Activated CD4-positive, alpha-beta memory T cell treated with anti-CD3 and anti-CD28 coated beads, Interleukin-2, amount 10 ng/mL, durations not matched to agents 7 days and 5 days (primary cell): ENCODE data around the gene OR51V1. TPM values are rescaled to one million over a fixed set of nuclear protein-coding genes. Genes with fewer than 3 reads are reported as not detected.

Experiments
- CTCF ChIA-PET: fragments of 350-600 bp; sonication (Branson Sonifier 250); formaldehyde crosslinking; loops from one replicate; lab custom pipeline; 2021; ENCODE audit warnings: antibody characterized with exemption, inconsistent platforms; lab: Charles Lee
- POLR2A ChIA-PET: fragments of 350-600 bp; sonication (Branson Sonifier 250); formaldehyde crosslinking; loops from one replicate; lab custom pipeline; 2021; ENCODE audit warnings: antibody characterized with exemption; lab: Charles Lee
- DNase-seq: peaks from one replicate; pipeline ENCODE4 v3.0.0-alpha.2; 2020
- H3K27ac Mint-ChIP-seq: one replicate; pipeline ENCODE4 v1.8.0; 2021; ENCODE audit warnings: mild to moderate bottlenecking, mixed read lengths
- H3K27me3 Mint-ChIP-seq: one replicate; pipeline ENCODE4 v1.8.0; 2021; ENCODE audit warnings: mixed read lengths
- H3K36me3 Mint-ChIP-seq: one replicate; pipeline ENCODE4 v1.8.0; 2021; ENCODE audit warnings: low read depth, mixed read lengths
- H3K4me1 Mint-ChIP-seq: one replicate; pipeline ENCODE4 v1.8.0; 2021; ENCODE audit warnings: mixed read lengths
- H3K4me3 Mint-ChIP-seq: one replicate; pipeline ENCODE4 v1.8.0; 2021; ENCODE audit warnings: mild to moderate bottlenecking, mixed read lengths
- H3K9me3 Mint-ChIP-seq: one replicate; pipeline ENCODE4 v1.8.0; 2021; ENCODE audit warnings: mixed read lengths
- total RNA-seq, 2 experiments: library from RNA; stranded (reverse); gene quantifications; one replicate each; pipeline ENCODE4 v1.2.3, GENCODE V29; 2021

Gene OR51V1
- total RNA-seq, 2 experiments from 2014 or later = not detected

DNA sequence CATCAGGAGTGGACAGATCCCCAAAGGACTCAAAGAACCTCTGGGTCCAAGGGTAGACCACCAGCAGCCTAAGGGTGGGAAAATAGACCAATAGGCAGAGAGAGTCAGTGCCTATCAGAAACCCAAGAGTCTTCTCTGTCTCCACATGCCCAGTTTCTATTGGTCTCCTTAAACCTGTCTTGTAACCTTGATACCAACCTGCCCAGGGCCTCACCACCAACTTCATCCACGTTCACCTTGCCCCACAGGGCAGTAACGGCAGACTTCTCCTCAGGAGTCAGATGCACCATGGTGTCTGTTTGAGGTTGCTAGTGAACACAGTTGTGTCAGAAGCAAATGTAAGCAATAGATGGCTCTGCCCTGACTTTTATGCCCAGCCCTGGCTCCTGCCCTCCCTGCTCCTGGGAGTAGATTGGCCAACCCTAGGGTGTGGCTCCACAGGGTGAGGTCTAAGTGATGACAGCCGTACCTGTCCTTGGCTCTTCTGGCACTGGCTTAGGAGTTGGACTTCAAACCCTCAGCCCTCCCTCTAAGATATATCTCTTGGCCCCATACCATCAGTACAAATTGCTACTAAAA is 26.3 kb upstream of the OR51V1 start, which contains the start of gene HBB:
Gene HBB (minus strand): TSS at position 340 of the 579 bp plus-strand sequence. CDS start 50 bp downstream, at position 290.
- H3K36me3 Mint-ChIP-seq = no peaks in the 10 kb centered on the region
- H3K9me3 Mint-ChIP-seq = no peaks in the 10 kb centered on the region
- no peak for DNase-seq
- ChIA-PET POLR2A (no interaction called here), CTCF (no interaction called here)
- H3K27ac Mint-ChIP-seq = no peak within 1 kb of the TSS
- H3K27me3 Mint-ChIP-seq = no peaks in the 10 kb centered on the region
- H3K4me1 Mint-ChIP-seq = no peaks in the 10 kb centered on the region
- no peak within 1 kb of the TSS for H3K4me3 Mint-ChIP-seq

DNA sequence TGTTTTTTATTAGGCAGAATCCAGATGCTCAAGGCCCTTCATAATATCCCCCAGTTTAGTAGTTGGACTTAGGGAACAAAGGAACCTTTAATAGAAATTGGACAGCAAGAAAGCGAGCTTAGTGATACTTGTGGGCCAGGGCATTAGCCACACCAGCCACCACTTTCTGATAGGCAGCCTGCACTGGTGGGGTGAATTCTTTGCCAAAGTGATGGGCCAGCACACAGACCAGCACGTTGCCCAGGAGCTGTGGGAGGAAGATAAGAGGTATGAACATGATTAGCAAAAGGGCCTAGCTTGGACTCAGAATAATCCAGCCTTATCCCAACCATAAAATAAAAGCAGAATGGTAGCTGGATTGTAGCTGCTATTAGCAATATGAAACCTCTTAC is 25.0 kb upstream of the OR51V1 start:
- H3K27ac Mint-ChIP-seq = no peak overlapping the region
- no peaks in the 10 kb centered on the region for H3K36me3 Mint-ChIP-seq
- DNase-seq = no peak
- H3K27me3 Mint-ChIP-seq = no peaks in the 10 kb centered on the region
- ChIA-PET POLR2A (no interaction called here), CTCF (no interaction called here)
- H3K9me3 Mint-ChIP-seq = no peaks in the 10 kb centered on the region
- H3K4me3 Mint-ChIP-seq = no peak overlapping the region
- no peaks in the 10 kb centered on the region for H3K4me1 Mint-ChIP-seq

DNA sequence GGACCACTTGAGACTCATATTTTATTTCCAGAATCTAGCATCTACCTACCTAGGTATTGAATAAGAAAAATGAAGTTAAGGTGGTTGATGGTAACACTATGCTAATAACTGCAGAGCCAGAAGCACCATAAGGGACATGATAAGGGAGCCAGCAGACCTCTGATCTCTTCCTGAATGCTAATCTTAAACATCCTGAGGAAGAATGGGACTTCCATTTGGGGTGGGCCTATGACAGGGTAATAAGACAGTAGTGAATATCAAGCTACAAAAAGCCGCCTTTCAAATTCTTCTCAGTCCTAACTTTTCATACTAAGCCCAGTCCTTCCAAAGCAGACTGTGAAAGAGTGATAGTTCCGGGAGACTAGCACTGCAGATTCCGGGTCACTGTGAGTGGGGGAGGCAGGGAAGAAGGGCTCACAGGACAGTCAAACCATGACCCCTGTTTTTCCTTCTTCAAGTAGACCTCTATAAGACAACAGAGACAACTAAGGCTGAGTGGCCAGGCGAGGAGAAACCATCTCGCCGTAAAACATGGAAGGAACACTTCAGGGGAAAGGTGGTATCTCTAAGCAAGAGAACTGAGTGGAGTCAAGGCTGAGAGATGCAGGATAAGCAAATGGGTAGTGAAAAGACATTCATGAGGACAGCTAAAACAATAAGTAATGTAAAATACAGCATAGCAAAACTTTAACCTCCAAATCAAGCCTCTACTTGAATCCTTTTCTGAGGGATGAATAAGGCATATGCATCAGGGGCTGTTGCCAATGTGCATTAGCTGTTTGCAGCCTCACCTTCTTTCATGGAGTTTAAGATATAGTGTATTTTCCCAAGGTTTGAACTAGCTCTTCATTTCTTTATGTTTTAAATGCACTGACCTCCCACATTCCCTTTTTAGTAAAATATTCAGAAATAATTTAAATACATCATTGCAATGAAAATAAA is 24.3 kb upstream of the OR51V1 start:
- no peak overlapping the region for H3K27ac Mint-ChIP-seq
- no peaks in the 10 kb centered on the region for H3K36me3 Mint-ChIP-seq
- no peak overlapping the region for H3K4me3 Mint-ChIP-seq
- H3K4me1 Mint-ChIP-seq = no peaks in the 10 kb centered on the region
- H3K9me3 Mint-ChIP-seq = no peaks in the 10 kb centered on the region
- POLR2A ChIA-PET = no interaction called here
- CTCF ChIA-PET = no interaction called here
- H3K27me3 Mint-ChIP-seq = no peaks in the 10 kb centered on the region
- DNase-seq = no peak

DNA sequence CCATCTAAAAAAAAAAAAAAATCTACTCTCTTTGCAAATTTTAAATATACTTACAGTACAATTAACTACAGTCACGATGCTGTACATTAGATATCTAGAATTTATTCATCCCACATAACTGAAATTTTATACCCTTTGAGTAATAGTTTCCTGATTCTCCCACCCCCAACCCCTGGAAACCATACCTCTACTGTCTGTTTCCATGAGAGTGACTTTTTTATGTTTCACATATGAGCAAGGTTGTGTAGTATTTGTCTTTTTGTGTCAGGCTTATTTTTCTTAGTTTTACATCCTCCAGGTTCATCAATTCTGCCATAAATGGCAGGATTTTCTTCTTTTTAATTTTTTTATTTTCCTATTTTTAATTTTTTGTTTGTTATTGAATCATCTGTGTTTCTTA is 23.2 kb upstream of the OR51V1 start:
- ChIA-PET POLR2A (no interaction called here), CTCF (no interaction called here)
- H3K27me3 Mint-ChIP-seq = no peaks in the 10 kb centered on the region
- H3K9me3 Mint-ChIP-seq = no peaks in the 10 kb centered on the region
- no peak overlapping the region for H3K27ac Mint-ChIP-seq
- no peaks in the 10 kb centered on the region for H3K36me3 Mint-ChIP-seq
- H3K4me1 Mint-ChIP-seq = no peaks in the 10 kb centered on the region
- H3K4me3 Mint-ChIP-seq = no peak overlapping the region
- no peak for DNase-seq

DNA sequence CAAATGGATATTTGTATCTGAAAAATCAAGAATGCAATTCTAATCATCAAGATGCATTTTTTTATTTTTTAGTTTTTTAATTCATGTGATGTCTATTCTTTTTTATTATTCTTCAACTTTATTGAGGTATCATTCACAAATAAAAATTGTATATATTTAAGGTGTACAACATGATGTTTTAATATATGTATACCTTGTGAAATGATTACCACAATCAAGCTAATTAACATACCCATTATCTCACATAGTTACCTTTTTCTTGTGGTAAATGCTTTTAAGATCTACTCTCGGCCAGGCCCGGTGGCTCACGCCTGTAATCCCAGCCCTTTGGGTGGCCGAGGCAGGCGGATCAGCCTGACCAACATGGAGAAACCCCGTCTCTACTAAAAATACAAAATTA is 22.7 kb upstream of the OR51V1 start:
- POLR2A ChIA-PET = no interaction called here
- Mint-ChIP-seq H3K27ac (no peak overlapping the region), H3K27me3 (no peaks in the 10 kb centered on the region), H3K4me3 (no peak overlapping the region), H3K9me3 (no peaks in the 10 kb centered on the region), H3K36me3 (no peaks in the 10 kb centered on the region), H3K4me1 (no peaks in the 10 kb centered on the region)
- CTCF ChIA-PET = no interaction called here
- DNase-seq = no peak

DNA sequence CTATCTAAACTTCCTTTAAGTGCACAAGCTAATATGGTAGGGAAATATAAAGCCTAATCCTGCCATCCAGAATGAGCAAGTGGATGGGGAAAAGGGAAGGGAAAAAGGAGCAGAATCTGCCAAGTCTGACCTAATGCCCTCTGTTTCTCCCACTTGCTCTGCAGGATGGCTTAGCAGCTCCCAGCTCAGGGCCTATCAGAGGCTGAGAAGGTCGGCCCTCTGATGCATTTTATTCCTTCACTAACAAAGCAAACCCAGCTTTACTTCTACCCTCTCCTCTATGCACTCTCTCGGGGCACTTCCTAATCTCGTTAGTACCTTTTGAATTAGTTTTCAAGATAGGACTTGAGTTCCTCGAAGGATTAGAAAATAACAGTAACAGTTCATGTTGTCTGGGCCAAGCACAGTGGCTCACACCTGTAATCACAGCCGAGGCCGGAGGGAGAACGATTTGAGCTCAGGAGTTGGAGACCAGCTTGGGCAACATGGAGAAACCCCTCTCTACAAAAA is 9.9 kb upstream of the OR51V1 start:
- Mint-ChIP-seq H3K4me3 (no peak overlapping the region), H3K9me3 (no peaks in the 10 kb centered on the region), H3K4me1 (no peaks in the 10 kb centered on the region), H3K27ac (no peak overlapping the region), H3K36me3 (no peaks in the 10 kb centered on the region), H3K27me3 (no peaks in the 10 kb centered on the region)
- ChIA-PET CTCF (no interaction called here), POLR2A (no interaction called here)
- DNase-seq = no peak

DNA sequence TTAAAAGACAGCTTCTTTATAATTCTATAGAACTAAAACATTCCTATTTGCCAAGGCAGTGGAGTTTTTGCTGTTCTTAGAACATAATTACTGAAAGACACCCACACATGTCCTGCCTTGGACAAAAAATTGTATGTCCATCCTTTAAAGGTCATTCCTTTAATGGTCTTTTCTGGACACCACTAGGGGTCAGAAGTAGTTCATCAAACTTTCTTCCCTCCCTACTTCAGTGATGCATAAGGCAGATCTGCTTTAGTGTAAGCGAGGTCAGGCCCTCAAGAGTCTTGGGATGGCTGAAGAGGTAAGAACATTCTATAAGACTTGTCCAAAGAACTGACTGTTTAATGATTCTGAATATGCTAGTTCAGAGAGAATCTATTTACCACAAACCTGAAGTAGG is 4.3 kb upstream of the OR51V1 start:
- Mint-ChIP-seq H3K27me3 (no peaks in the 10 kb centered on the region), H3K4me3 (no peak overlapping the region), H3K36me3 (no peaks in the 10 kb centered on the region), H3K4me1 (no peaks in the 10 kb centered on the region), H3K27ac (no peak overlapping the region), H3K9me3 (no peaks in the 10 kb centered on the region)
- POLR2A ChIA-PET = no interaction called here
- no peak for DNase-seq
- CTCF ChIA-PET = interaction anchor here (0.7 to 0.8 kb wide), 2 partner anchors 86 to 93 kb away, joined by 3 read pairs; no protein-coding TSS in a partner anchor

DNA sequence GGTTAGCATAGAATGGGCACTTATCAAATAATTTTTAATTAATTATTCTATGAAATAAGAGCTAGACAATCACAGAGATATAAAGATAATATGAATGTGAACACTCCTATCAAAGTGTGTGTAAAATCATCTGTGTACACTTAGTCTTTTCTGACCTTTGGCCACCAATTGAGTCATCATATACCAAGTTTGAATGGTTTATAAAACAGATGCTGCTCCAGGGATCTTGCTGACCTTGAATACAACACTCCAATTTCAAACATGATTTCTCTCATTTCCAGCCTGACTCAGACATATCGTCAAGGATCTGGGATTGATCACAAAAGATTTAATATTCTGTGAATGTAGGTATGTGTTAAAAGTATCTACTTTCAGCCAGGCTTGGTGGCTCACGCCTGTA is 2.9 kb upstream of the OR51V1 start:
- ChIA-PET POLR2A (no interaction called here), CTCF (no interaction called here)
- Mint-ChIP-seq H3K36me3 (no peaks in the 10 kb centered on the region), H3K4me3 (no peak overlapping the region), H3K9me3 (no peaks in the 10 kb centered on the region), H3K27ac (no peak overlapping the region), H3K27me3 (no peaks in the 10 kb centered on the region), H3K4me1 (no peaks in the 10 kb centered on the region)
- DNase-seq = no peak

DNA sequence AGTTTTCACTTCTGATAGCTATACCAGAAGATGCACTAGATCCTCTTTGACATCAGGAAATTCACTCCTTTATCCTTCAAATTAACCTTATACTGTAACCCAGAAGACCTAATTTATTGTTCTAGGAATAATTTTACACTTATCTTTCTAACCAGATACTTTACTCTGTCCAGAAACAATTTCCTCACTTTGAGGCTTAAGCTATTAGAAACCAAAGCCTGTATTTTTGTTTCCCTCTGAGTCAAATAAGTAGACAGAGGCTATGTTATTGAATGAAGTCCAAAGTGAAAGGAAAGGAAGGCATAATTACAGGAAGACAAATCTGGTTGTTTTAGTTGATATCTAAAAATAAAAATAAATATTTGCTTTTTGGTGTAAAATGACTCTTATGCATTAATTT is 2.2 kb downstream of the OR51V1 start:
- DNase-seq = no peak
- no peaks in the 10 kb centered on the region for H3K9me3 Mint-ChIP-seq
- ChIA-PET CTCF (no interaction called here), POLR2A (no interaction called here)
- H3K4me3 Mint-ChIP-seq = no peak overlapping the region
- H3K36me3 Mint-ChIP-seq = no peaks in the 10 kb centered on the region
- no peaks in the 10 kb centered on the region for H3K27me3 Mint-ChIP-seq
- no peaks in the 10 kb centered on the region for H3K4me1 Mint-ChIP-seq
- no peak overlapping the region for H3K27ac Mint-ChIP-seq

DNA sequence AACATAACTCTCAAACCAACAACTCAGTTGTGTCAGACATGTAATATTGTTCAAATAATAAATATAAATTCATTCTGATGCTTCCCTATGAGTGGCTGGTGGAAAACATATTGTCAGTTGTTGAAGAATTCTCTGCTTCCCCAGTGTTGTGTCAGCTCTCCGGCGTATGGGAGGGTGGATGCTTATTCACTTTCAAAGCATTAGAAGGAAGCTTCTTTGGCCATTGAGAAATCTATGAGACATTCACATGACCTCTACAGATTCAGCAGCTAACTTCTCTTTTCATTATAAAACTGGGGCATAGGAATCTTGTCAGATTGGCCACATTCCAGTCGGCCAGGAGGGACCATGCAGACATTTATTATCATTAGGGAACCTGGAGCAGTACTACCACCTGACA is 2.9 kb downstream of the OR51V1 start:
- no peaks in the 10 kb centered on the region for H3K36me3 Mint-ChIP-seq

DNA sequence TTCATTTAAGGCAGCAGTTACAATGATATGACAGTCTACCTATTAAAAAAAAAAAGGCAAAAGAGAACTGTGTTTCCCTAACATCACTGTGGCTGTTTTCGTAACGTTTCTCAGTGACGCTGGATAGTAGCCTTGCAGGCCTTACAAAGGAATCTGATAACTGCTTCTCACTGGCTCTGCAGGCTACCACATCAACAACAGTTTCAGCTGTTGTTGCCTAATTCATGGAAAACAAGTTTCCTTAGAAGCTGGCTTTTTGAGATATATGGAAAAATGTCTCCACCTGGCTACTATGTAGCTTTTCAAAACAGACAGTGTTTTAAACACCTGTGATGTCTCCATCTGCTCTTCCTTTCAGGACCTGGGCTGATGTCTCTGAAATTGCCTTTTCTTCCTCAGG is 3.8 kb downstream of the OR51V1 start:
- Mint-ChIP-seq H3K4me3 (no peak overlapping the region), H3K27ac (no peak overlapping the region), H3K27me3 (no peaks in the 10 kb centered on the region), H3K4me1 (no peaks in the 10 kb centered on the region), H3K9me3 (no peaks in the 10 kb centered on the region), H3K36me3 (no peaks in the 10 kb centered on the region)
- ChIA-PET CTCF (interaction anchor here (0.7 kb wide), 1 partner anchor 112 kb away, joined by 3 read pairs; no protein-coding TSS in a partner anchor), POLR2A (no interaction called here)
- no peak for DNase-seq

More for the DNA sequence above, 2.9 kb downstream of the OR51V1 start:
- Mint-ChIP-seq H3K27ac (no peak overlapping the region), H3K4me3 (no peak overlapping the region), H3K4me1 (no peaks in the 10 kb centered on the region), H3K9me3 (no peaks in the 10 kb centered on the region), H3K27me3 (no peaks in the 10 kb centered on the region)
- CTCF ChIA-PET = no interaction called here
- POLR2A ChIA-PET = no interaction called here
- no peak for DNase-seq

DNA sequence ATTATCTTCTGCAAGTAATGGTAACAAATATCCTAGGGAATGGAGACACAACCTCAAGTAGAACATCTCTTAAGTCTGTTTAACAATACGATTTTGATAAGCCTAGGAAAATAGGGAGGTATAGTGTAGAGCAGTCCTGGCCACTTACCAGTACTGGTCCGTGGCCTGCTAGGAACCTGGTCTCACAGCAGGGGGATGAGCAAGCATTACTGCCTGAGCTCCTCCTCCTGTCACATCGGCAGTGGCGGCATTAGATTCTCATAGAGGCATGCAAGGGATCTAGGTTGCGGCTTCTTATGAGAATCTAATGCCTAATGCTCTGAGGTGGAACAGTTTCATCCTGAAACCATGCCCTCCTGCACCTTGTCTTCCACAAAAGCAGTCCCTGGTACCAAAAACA is 4.4 kb downstream of the OR51V1 start:
- POLR2A ChIA-PET = no interaction called here
- DNase-seq = no peak
- Mint-ChIP-seq H3K27me3 (no peaks in the 10 kb centered on the region), H3K4me1 (no peaks in the 10 kb centered on the region), H3K27ac (no peak overlapping the region), H3K9me3 (no peaks in the 10 kb centered on the region), H3K4me3 (no peak overlapping the region), H3K36me3 (no peaks in the 10 kb centered on the region)
- CTCF ChIA-PET = interaction anchor here (0.7 kb wide), 1 partner anchor 112 kb away, joined by 3 read pairs; no protein-coding TSS in a partner anchor

DNA sequence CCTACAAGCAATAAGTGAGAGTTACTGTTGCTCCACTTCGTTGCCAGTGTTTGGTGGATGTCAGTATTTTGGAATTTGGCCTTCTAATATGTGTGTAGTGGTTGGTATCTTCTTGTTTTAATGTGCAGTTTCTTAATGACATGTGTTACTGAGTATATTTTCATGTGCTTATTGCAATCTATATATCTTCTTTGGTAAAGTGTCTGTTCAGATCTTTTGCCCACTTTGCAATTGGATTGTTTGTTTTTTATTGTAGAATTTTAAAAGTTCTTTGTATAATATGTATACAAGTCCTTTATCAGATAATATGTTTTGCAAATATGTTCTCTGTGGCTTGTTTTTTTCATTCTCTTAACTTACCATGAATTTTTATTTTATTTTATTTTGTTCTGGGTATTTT is 7.7 kb downstream of the OR51V1 start:
- H3K27ac Mint-ChIP-seq = no peak overlapping the region
- POLR2A ChIA-PET = no interaction called here

More for the DNA sequence above, 7.7 kb downstream of the OR51V1 start:
- Mint-ChIP-seq H3K4me1 (no peaks in the 10 kb centered on the region), H3K27me3 (no peaks in the 10 kb centered on the region), H3K36me3 (no peaks in the 10 kb centered on the region), H3K4me3 (no peak overlapping the region), H3K9me3 (no peaks in the 10 kb centered on the region)
- DNase-seq = no peak
- CTCF ChIA-PET = no interaction called here
